Gastrocnemius medialis (tissue), 4 donors: Measurements from ENCODE around the gene YIF1A. TPM values are rescaled to one million over a fixed set of nuclear protein-coding genes. Genes with fewer than 3 reads are reported as not detected.
A peak's percentile ranks its signal among the peaks of the same experiment; 100 is the strongest.

Source experiments
- ATAC-seq, 2 donors: fragments of 150-250 bp; one replicate each; pipeline ENCODE4 v1.9.1; 2016
- DNase-seq, 2 donors: peaks; one replicate each; pipeline ENCODE4 v3.0.0-alpha.2; 2019
- H3K27ac ChIP-seq, 4 donors: fragments of 200-600 bp; sonication (generic); 1 replicate in 1 of 4; 2 replicates in 3 of 4; pipeline ENCODE4 v1.5.1; 2016 to 2018; ENCODE audit warnings: mild to moderate bottlenecking in 2 of 4, moderate library complexity in 1 of 4
- H3K27me3 ChIP-seq, 3 donors: fragments of 200-600 bp; sonication (generic) in 2 of 3; 1 replicate in 1 of 3; 2 replicates in 2 of 3; pipeline versions ENCODE4 v1.5.1 to v1.6.0; 2016 to 2019; ENCODE audit warnings: mild to moderate bottlenecking in 1 of 3, moderate library complexity in 1 of 3
- H3K36me3 ChIP-seq, 2 donors: fragments of 200-600 bp; sonication (generic) in 1 of 2; one replicate each; pipeline ENCODE4 v1.5.1; 2017 to 2018
- H3K4me1 ChIP-seq, 2 donors: fragments of 200-600 bp; sonication (generic) in 1 of 2; one replicate each; pipeline ENCODE4 v1.5.1; 2016 to 2017; ENCODE audit warnings: mild to moderate bottlenecking in 2 of 2
- H3K4me3 ChIP-seq, 4 donors: fragments of 200-600 bp; sonication (generic) in 3 of 4; 1 replicate in 1 of 4; 2 replicates in 3 of 4; pipeline ENCODE4 v1.5.1; 2016 to 2019; ENCODE audit warnings: mild to moderate bottlenecking in 2 of 4
- H3K9me3 ChIP-seq, 3 donors: fragments of 200-600 bp; sonication (generic) in 2 of 3; 1 replicate in 1 of 3; 2 replicates in 2 of 3; pipeline ENCODE4 v1.5.1; 2016 to 2019
- CTCF ChIP-seq, 5 experiments: fragments of 450-650 bp in 3 of 5; fragments of 200-600 bp in 2 of 5; sonication (generic) in 2 of 5; IDR thresholded peaks in 4 of 5; conservative IDR thresholded peaks in 1 of 5; 1 replicate in 4 of 5; 2 replicates in 1 of 5; pipeline ENCODE4 v1.5.1; 2016 to 2019; ENCODE audit warnings: antibody characterized with exemption in 5 of 5, mild to moderate bottlenecking in 3 of 5, moderate library complexity in 3 of 5
- POLR2A ChIP-seq, 2 donors: fragments of 450-650 bp; IDR thresholded peaks; one replicate each; pipeline ENCODE4 v1.6.1; 2017; ENCODE audit warnings: antibody characterized with exemption in 2 of 2, mild to moderate bottlenecking in 2 of 2, moderate library complexity in 2 of 2
- in situ Hi-C, 4 donors: fragments of 200-750 bp; cut with MboI; loops; one replicate each; pipeline versions ENCODE4 v1.15.0 to v1.8.0; 2017; ENCODE audit warnings: low sequenced_read_pairs in 4 of 4
- intact Hi-C: fragments of 100-400 bp; cut with DNase I; formaldehyde crosslinking; loops from one replicate; pipeline ENCODE4 v1.15.1; 2023; ENCODE audit warnings: low total_unique reads
- total RNA-seq, 4 donors: library from RNA; depleted of rRNA; stranded (reverse); fragments of >200 nt; gene quantifications; one replicate each; pipeline versions ENCODE4 v1.1.0 to v1.2.3, GENCODE V29; 2016

Gene YIF1A
- total RNA-seq, 4 donors from 2014 or later, result 106 to 137 (median 113) TPM

GRCh38 chr11:66266378-66267038, 22.4 kb downstream of the YIF1A start:
- Histone ChIP-seq H3K36me3 (peaks cover 0 to 21% of the 10 kb centered on the region in 2 donors), H3K27me3 (no peaks in the 10 kb centered on the region), H3K27ac (peak overlapping the region; percentile 92 to 99 (median 96)), H3K4me3 (peak overlapping the region; percentile 79 to 91 (median 81)), H3K4me1 (peaks cover 19 to 27% of the 10 kb centered on the region in 2 donors), H3K9me3 (no peaks in the 10 kb centered on the region)
- intact Hi-C loops, result loop anchor here (2.0 to 5.0 kb wide), 3 partner anchors 71 to 348 kb away; partner anchors contain the start of genes C11orf68, DRAP1, RIN1 and SF3B2
- TF ChIP-seq CTCF (IDR thresholded peaks at IDR 0.05 in 4 of 5, conservative IDR thresholded peaks at IDR 0.05 in 1 of 5) (no peak), POLR2A (IDR thresholded peaks at IDR 0.05) (no peak)
- in situ Hi-C loops, result no loop called here
- no peak for DNase-seq
- ATAC-seq, result no peak

GRCh38 chr11:66265531-66266377, 23.2 kb downstream of the YIF1A start:
- Histone ChIP-seq H3K4me1 (peaks cover 19 to 25% of the 10 kb centered on the region in 2 donors), H3K27ac (no peak overlapping the region), H3K4me3 (no peak overlapping the region), H3K27me3 (no peaks in the 10 kb centered on the region), H3K9me3 (no peaks in the 10 kb centered on the region), H3K36me3 (peaks cover 0 to 25% of the 10 kb centered on the region in 2 donors)
- DNase-seq, result no peak
- TF ChIP-seq POLR2A (IDR thresholded peaks at IDR 0.05), result no peak
- TF ChIP-seq CTCF (IDR thresholded peaks at IDR 0.05 in 4 of 5, conservative IDR thresholded peaks at IDR 0.05 in 1 of 5), result no peak
- no peak for ATAC-seq
- intact Hi-C loops, result loop anchor here (2.0 to 5.0 kb wide), 3 partner anchors 72 to 347 kb away; partner anchors contain the start of genes C11orf68, DRAP1, RIN1 and SF3B2
- in situ Hi-C loops, result no loop called here

- DNase-seq, result no peak
- H3K27ac ChIP-seq, result no peak overlapping the region
- ATAC-seq, result no peak
- peaks cover 0 to 29% of the 10 kb centered on the region in 2 donors for H3K36me3 ChIP-seq
- intact Hi-C loops, result loop anchor here (5.0 kb wide), 2 partner anchors 72 to 213 kb away; partner anchors contain the start of genes RIN1 and SF3B2
- H3K9me3 ChIP-seq, result no peaks in the 10 kb centered on the region
- no peaks in the 10 kb centered on the region for H3K27me3 ChIP-seq
- no peak overlapping the region for H3K4me3 ChIP-seq
- in situ Hi-C loops, result no loop called here
- H3K4me1 ChIP-seq, result peaks cover 11 to 16% of the 10 kb centered on the region in 2 donors
- TF ChIP-seq CTCF (IDR thresholded peaks at IDR 0.05 in 4 of 5, conservative IDR thresholded peaks at IDR 0.05 in 1 of 5) (peak in 1 of 5 experiments; percentile 16), POLR2A (IDR thresholded peaks at IDR 0.05) (no peak)
Observed at GRCh38 chr11:66264914-66265313, 24.0 kb downstream of the YIF1A start.

- Histone ChIP-seq H3K4me1 (peaks cover 6 to 11% of the 10 kb centered on the region in 2 donors), H3K9me3 (no peaks in the 10 kb centered on the region), H3K27ac (no peak overlapping the region), H3K4me3 (no peak overlapping the region), H3K36me3 (peaks cover 0 to 34% of the 10 kb centered on the region in 2 donors), H3K27me3 (no peaks in the 10 kb centered on the region)
- intact Hi-C loops (no loop called here), in situ Hi-C loops (no loop called here)
- ATAC-seq, result no peak
- DNase-seq, result no peak
- TF ChIP-seq POLR2A (IDR thresholded peaks at IDR 0.05) (no peak), CTCF (IDR thresholded peaks at IDR 0.05 in 4 of 5, conservative IDR thresholded peaks at IDR 0.05 in 1 of 5) (no peak)
Observed at GRCh38 chr11:66264383-66264782, 24.6 kb downstream of the YIF1A start.
